HL-60 (cell line): ENCODE measurements around the gene CLDN10.

Source experiments
- DNase-seq, 2 experiments: peaks; one replicate each; pipeline ENCODE4 v3.0.0-alpha.2; 2010 to 2020; ENCODE audit warnings: low read depth in 1 of 2, low spot score in 1 of 2
- H3K27ac ChIP-seq: fragments of 250-450 bp; sonication (Bioruptor Pico); replicated peaks from 2 replicates; pipeline ENCODE4 v1.5.1; 2020; ENCODE audit warnings: mild to moderate bottlenecking, moderate library complexity
- H3K27me3 ChIP-seq: fragments of 250-450 bp; sonication (Bioruptor Pico); 2 replicates; pipeline ENCODE4 v1.5.1; 2021; ENCODE audit warnings: mild to moderate bottlenecking, moderate library complexity; ENCODE audit not compliant: insufficient read depth, poor library complexity, severe bottlenecking
- H3K4me3 ChIP-seq: replicated peaks from 2 replicates; pipeline ENCODE4 v1.5.1; 2011; ENCODE audit warnings: mild to moderate bottlenecking, control low read depth, low read length; ENCODE audit not compliant: insufficient read depth
- GABPA ChIP-seq: IDR thresholded peaks from 2 replicates; pipeline ENCODE4 v1.6.1; 2012; ENCODE audit warnings: low read depth
- POLR2AphosphoS5 ChIP-seq: IDR thresholded peaks from 2 replicates; pipeline ENCODE4 v1.6.1; 2012; ENCODE audit warnings: low read depth
- REST ChIP-seq: IDR thresholded peaks from 2 replicates; pipeline ENCODE4 v1.6.1; 2012; ENCODE audit warnings: low read depth; ENCODE audit not compliant: insufficient replicate concordance
- SPI1 ChIP-seq: IDR thresholded peaks from 2 replicates; pipeline ENCODE4 v1.6.1; 2012; ENCODE audit warnings: low read depth, mild to moderate bottlenecking, borderline replicate concordance
- TF ChIP-seq, protein P1 (sequence below): IDR thresholded peaks from one replicate; pipeline ENCODE4 v1.5.1; 2011; ENCODE audit warnings: low read length, control low read depth, inconsistent platforms; ENCODE audit not compliant: insufficient read depth

Gene CLDN10

DNA sequence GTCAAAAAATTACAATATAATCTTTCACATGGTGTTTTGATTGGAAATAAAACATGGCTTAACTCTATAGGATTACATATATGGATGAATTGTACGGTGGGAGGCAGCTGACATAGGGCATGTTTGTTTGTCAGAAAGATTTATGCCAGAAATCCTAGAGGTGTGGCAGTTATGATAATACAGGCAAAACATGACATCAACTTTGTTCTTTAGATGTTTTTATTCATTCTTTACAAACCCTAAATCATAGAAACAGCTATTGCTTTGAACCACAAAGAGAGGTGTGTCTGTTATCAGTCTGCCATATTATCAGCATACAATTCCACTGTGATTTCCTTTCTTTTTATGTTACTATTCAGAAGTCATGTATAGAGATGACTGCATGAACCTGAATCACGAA is 8.2 kb upstream of the CLDN10 start:
- Histone ChIP-seq H3K27ac (no peak overlapping the region), H3K4me3 (no peak overlapping the region), H3K27me3 (no peaks in the 10 kb centered on the region)
- no peak for DNase-seq
- TF ChIP-seq SPI1 (no peak), GABPA (no peak)
- TF ChIP-seq, protein P1, sequence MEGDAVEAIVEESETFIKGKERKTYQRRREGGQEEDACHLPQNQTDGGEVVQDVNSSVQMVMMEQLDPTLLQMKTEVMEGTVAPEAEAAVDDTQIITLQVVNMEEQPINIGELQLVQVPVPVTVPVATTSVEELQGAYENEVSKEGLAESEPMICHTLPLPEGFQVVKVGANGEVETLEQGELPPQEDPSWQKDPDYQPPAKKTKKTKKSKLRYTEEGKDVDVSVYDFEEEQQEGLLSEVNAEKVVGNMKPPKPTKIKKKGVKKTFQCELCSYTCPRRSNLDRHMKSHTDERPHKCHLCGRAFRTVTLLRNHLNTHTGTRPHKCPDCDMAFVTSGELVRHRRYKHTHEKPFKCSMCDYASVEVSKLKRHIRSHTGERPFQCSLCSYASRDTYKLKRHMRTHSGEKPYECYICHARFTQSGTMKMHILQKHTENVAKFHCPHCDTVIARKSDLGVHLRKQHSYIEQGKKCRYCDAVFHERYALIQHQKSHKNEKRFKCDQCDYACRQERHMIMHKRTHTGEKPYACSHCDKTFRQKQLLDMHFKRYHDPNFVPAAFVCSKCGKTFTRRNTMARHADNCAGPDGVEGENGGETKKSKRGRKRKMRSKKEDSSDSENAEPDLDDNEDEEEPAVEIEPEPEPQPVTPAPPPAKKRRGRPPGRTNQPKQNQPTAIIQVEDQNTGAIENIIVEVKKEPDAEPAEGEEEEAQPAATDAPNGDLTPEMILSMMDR = no peak

DNA sequence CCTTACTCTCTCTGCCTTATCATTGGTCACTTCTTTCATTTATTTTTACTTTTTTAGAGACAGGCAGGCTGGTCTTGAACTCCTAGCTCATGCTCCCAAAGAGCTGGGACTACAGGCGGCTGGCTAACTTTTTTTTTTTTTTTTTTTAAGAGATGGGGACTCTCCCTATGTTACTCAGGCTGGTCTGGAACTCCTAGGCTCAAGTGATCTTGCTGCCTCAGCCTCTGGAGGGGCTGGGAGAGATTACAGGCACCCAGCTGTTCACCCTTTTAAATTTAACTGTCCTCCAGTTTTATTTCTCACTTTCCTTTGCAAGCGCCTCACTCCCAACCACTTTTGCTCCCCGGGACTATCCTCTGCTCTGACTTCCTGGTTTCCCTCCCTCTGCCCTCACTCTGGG is 5.6 kb upstream of the CLDN10 start:
- no peak for TF ChIP-seq GABPA
- TF ChIP-seq SPI1 = no peak
- no peak for TF ChIP-seq POLR2AphosphoS5
- no peak for TF ChIP-seq REST
- TF ChIP-seq, protein P1 = no peak
- Histone ChIP-seq H3K4me3 (no peak overlapping the region), H3K27me3 (peaks cover under 1% of the 10 kb centered on the region), H3K27ac (no peak overlapping the region)
- DNase-seq = no peak

- no peak for TF ChIP-seq POLR2AphosphoS5
- no peak for TF ChIP-seq GABPA
- no peak for TF ChIP-seq SPI1
- TF ChIP-seq, protein P1 = no peak
- no peak for TF ChIP-seq REST
- H3K4me3 ChIP-seq = no peak overlapping the region
- peaks cover 3% of the 10 kb centered on the region for H3K27me3 ChIP-seq
- DNase-seq = no peak
- no peak overlapping the region for H3K27ac ChIP-seq
These were observed 4.9 kb upstream of the CLDN10 start for GRCh38 chr13:95547531-95548167.

GRCh38 chr13:95552208-95552538 is 347 bp upstream of the CLDN10 start:
- H3K4me3 ChIP-seq = no peak overlapping the region

More at GRCh38 chr13:95552208-95552538, 347 bp upstream of the CLDN10 start:
- TF ChIP-seq REST = no peak
- no peak for TF ChIP-seq SPI1
- no peak for TF ChIP-seq GABPA
- TF ChIP-seq POLR2AphosphoS5 = no peak
- TF ChIP-seq, protein P1 = no peak
- Histone ChIP-seq H3K27ac (no peak overlapping the region), H3K27me3 (peaks cover 14% of the 10 kb centered on the region)
- DNase-seq = no peak
